Chondrocyte (in vitro differentiated cells): ENCODE results near the gene CHST11. TPM values are rescaled to one million over a fixed set of nuclear protein-coding genes. Genes with fewer than 3 reads are reported as not detected.
A peak's percentile ranks its signal among the peaks of the same experiment; 100 is the strongest.

Source experiments
- DNase-seq: peaks from one replicate; pipeline ENCODE4 v3.0.0; 2021; ENCODE audit warnings: mixed read lengths, low spot score
- H3K27ac Mint-ChIP-seq: one replicate; pipeline ENCODE4 v1.8.0; 2021; ENCODE audit warnings: mild to moderate bottlenecking, moderate library complexity, mixed read lengths; ENCODE audit not compliant: unreplicated experiment
- H3K27me3 Mint-ChIP-seq: 2 replicates; pipeline ENCODE4 v1.8.0; 2021; ENCODE audit warnings: low read depth, mixed read lengths
- H3K36me3 Mint-ChIP-seq: 2 replicates; pipeline ENCODE4 v1.8.0; 2021; ENCODE audit warnings: low read depth, mixed read lengths
- H3K4me1 Mint-ChIP-seq: 2 replicates; pipeline ENCODE4 v1.8.0; 2021; ENCODE audit warnings: low read depth, mild to moderate bottlenecking, mixed read lengths
- H3K4me3 Mint-ChIP-seq: one replicate; pipeline ENCODE4 v1.8.0; 2021; ENCODE audit warnings: mild to moderate bottlenecking, moderate library complexity, mixed read lengths; ENCODE audit not compliant: unreplicated experiment
- H3K9me3 Mint-ChIP-seq: 2 replicates; pipeline ENCODE4 v1.8.0; 2021; ENCODE audit warnings: low read depth, mixed read lengths
- total RNA-seq: library from RNA; stranded (reverse); gene quantifications from 3 replicates; pipeline ENCODE4 v1.2.1, GENCODE V29; 2021
- TF ChIP-seq, protein P1 (sequence below): fragments of 200-600 bp; sonication (generic); IDR thresholded peaks from 2 replicates; pipeline ENCODE4 v1.5.0; 2021; ENCODE audit warnings: antibody characterized with exemption, mild to moderate bottlenecking, moderate library complexity

The CHST11 gene
- total RNA-seq, 1 donor from 2014 or later: 6.2 TPM

GRCh38 chr12:104727726-104728465 lies 271.1 kb downstream of the CHST11 start:
- TF ChIP-seq, protein P1, sequence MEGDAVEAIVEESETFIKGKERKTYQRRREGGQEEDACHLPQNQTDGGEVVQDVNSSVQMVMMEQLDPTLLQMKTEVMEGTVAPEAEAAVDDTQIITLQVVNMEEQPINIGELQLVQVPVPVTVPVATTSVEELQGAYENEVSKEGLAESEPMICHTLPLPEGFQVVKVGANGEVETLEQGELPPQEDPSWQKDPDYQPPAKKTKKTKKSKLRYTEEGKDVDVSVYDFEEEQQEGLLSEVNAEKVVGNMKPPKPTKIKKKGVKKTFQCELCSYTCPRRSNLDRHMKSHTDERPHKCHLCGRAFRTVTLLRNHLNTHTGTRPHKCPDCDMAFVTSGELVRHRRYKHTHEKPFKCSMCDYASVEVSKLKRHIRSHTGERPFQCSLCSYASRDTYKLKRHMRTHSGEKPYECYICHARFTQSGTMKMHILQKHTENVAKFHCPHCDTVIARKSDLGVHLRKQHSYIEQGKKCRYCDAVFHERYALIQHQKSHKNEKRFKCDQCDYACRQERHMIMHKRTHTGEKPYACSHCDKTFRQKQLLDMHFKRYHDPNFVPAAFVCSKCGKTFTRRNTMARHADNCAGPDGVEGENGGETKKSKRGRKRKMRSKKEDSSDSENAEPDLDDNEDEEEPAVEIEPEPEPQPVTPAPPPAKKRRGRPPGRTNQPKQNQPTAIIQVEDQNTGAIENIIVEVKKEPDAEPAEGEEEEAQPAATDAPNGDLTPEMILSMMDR: no peak
- Mint-ChIP-seq H3K4me1 (peaks cover 3% of the 10 kb centered on the region), H3K27ac (no peak overlapping the region), H3K9me3 (no peaks in the 10 kb centered on the region), H3K4me3 (no peak overlapping the region), H3K36me3 (no peaks in the 10 kb centered on the region), H3K27me3 (no peaks in the 10 kb centered on the region)
- no peak for DNase-seq

DNA sequence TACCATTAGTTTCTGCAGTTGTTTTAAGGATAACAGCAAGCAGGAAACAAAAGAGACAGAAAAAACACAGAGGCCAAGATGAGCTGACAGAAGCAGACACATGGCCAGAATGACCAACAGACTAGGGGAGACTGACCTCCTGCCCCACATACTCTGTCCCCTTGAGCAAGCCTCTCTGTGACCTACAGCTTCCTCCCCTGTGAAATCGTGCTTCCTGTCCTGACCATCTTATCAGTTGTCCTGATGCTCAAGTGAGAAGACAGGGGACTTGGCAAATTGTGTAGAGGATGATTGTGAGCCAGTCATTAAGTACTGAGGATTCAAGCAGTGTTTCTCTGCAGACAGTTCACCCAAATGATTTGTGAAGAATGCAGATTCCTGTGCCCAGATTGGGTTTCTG lies 272.3 kb downstream of the CHST11 start:
- no peaks in the 10 kb centered on the region for H3K36me3 Mint-ChIP-seq
- H3K27me3 Mint-ChIP-seq: no peaks in the 10 kb centered on the region
- no peak for DNase-seq
- H3K4me1 Mint-ChIP-seq: peaks cover 3% of the 10 kb centered on the region
- no peak overlapping the region for H3K27ac Mint-ChIP-seq
- no peak overlapping the region for H3K4me3 Mint-ChIP-seq
- TF ChIP-seq, protein P1: no peak
- no peaks in the 10 kb centered on the region for H3K9me3 Mint-ChIP-seq

DNA sequence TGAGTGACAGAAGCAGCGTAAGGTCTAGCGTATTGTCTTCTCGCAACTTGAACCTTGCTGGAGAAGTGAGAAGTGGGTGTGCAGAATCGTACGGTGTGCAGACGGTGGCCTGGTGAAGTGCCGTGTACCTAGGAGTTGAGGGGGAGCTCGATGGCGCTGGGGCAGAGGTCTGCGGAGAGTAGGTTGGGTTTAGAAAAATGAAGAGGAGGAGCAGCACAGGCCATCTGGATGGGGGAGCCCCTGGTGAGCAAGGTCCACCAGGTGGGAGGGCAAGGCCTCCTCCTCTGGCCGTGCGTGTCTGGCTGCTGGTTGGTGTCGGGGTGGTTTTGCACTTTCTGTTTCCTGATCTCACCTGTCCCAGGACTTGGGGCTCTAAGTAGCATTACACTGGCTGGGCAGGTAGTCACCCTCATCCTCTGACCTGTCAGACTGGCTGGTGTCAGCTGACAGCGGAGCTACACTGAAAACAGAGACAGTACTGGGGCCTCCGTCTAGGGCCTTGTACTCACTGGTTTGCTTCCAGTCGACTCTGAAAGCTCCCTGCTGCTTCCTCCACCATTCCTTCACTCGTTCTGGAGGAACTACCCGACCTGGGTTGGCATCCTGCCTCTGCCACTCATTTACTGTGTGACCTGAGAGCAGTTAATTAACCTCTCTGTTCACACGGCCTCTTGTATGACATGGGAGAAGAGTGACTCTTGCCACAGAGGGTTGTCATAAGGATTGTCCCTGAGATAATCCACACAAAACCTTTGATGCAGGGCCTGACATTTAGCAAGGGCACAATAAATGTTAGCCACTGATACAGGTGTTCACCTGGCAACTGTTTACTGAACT lies 273.1 kb downstream of the CHST11 start:
- H3K27ac Mint-ChIP-seq: no peak overlapping the region
- no peaks in the 10 kb centered on the region for H3K36me3 Mint-ChIP-seq
- peaks cover 7% of the 10 kb centered on the region for H3K4me1 Mint-ChIP-seq
- no peaks in the 10 kb centered on the region for H3K27me3 Mint-ChIP-seq
- H3K4me3 Mint-ChIP-seq: no peak overlapping the region
- DNase-seq: no peak
- H3K9me3 Mint-ChIP-seq: no peaks in the 10 kb centered on the region
- TF ChIP-seq, protein P1: no peak

DNA sequence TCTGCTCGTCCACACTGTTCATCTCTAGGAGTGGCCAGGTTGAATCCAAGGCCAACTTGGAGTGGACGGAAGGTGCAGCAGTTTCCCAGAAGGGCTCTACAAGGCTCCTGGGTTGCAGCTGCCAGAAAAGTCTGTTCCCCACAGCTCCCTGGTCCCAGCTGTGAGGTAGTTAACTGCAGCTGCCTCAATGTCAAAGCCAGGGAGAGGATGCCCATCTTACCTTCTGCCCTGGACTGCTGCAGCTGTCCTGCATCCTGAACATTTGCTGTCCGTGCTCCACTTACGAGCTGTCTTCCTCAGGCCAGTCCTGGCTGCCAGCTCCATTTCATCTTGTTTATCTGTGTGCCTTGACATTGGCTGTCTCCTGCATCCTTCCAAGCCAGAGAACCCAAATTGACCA lies 274.0 kb downstream of the CHST11 start:
- Mint-ChIP-seq H3K4me1 (peaks cover 15% of the 10 kb centered on the region), H3K9me3 (no peaks in the 10 kb centered on the region), H3K36me3 (no peaks in the 10 kb centered on the region), H3K27me3 (no peaks in the 10 kb centered on the region), H3K4me3 (no peak overlapping the region), H3K27ac (no peak overlapping the region)
- TF ChIP-seq, protein P1: no peak
- no peak for DNase-seq

GRCh38 chr12:104733717-104734175 lies 277.0 kb downstream of the CHST11 start:
- Mint-ChIP-seq H3K27ac (no peak overlapping the region), H3K4me1 (peaks cover 41% of the 10 kb centered on the region), H3K36me3 (no peaks in the 10 kb centered on the region), H3K9me3 (no peaks in the 10 kb centered on the region), H3K27me3 (no peaks in the 10 kb centered on the region), H3K4me3 (no peak overlapping the region)
- DNase-seq: no peak
- TF ChIP-seq, protein P1: peak; percentile 59
